Osteocyte (in vitro differentiated cells): ENCODE measurements around the gene MAK. TPM values are rescaled to one million over a fixed set of nuclear protein-coding genes. Genes with fewer than 3 reads are reported as not detected.

Source experiments
- DNase-seq: peaks from one replicate; pipeline ENCODE4 v3.0.0; 2021; ENCODE audit warnings: mixed read lengths; ENCODE audit not compliant: unreplicated experiment; ENCODE audit errors: extremely low spot score
- H3K27ac Mint-ChIP-seq: one replicate; pipeline ENCODE4 v1.8.0; 2021; ENCODE audit warnings: mild to moderate bottlenecking, mixed read lengths; ENCODE audit not compliant: unreplicated experiment
- H3K27me3 Mint-ChIP-seq: one replicate; pipeline ENCODE4 v1.8.0; 2021; ENCODE audit warnings: mixed read lengths; ENCODE audit not compliant: unreplicated experiment
- H3K36me3 Mint-ChIP-seq: one replicate; pipeline ENCODE4 v1.8.0; 2021; ENCODE audit warnings: mixed read lengths; ENCODE audit not compliant: unreplicated experiment
- H3K4me1 Mint-ChIP-seq: one replicate; pipeline ENCODE4 v1.8.0; 2021; ENCODE audit warnings: mixed read lengths; ENCODE audit not compliant: unreplicated experiment
- H3K4me3 Mint-ChIP-seq: one replicate; pipeline ENCODE4 v1.8.0; 2021; ENCODE audit warnings: mild to moderate bottlenecking, moderate library complexity, mixed read lengths; ENCODE audit not compliant: unreplicated experiment
- H3K9me3 Mint-ChIP-seq: one replicate; pipeline ENCODE4 v1.8.0; 2021; ENCODE audit warnings: mixed read lengths; ENCODE audit not compliant: unreplicated experiment
- CTCF ChIP-seq: fragments of 200-600 bp; sonication (generic); IDR thresholded peaks from 2 replicates; pipeline ENCODE4 v1.5.0; 2021; ENCODE audit warnings: antibody characterized with exemption, mild to moderate bottlenecking, moderate library complexity
- total RNA-seq: library from RNA; stranded (reverse); gene quantifications from 2 replicates; pipeline ENCODE4 v1.2.1, GENCODE V29; 2021

MAK gene
- total RNA-seq, 1 donor from 2014 or later = not detected

GRCh38 chr6:10838794-10839333, 525 bp upstream of the MAK start:
- Mint-ChIP-seq H3K27me3 (peaks cover 74% of the 10 kb centered on the region), H3K9me3 (peaks cover 6% of the 10 kb centered on the region), H3K36me3 (peaks cover 4% of the 10 kb centered on the region), H3K4me1 (peaks cover 16% of the 10 kb centered on the region), H3K4me3 (peak overlapping the region; percentile 73), H3K27ac (no peak overlapping the region)
- no peak for DNase-seq
- TF ChIP-seq CTCF = no peak

DNA sequence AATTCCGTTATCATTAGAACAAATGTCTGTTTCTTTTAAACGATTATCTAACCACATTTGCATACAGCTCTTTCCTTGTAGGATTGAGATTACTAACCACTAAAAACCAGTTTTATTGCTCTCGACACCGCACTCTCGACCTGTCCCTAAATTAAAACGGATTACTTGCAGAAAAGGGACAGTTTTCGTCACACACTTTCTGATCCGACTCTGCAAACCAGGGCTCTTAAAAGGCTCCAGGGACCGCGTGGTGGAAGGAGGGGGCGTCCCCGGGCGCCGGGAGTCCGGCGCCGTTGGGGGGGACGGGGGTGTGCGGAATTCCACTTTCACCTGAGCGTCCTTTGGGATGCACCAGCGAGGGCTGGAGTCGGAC, 731 bp downstream of the MAK start:
- Mint-ChIP-seq H3K4me3 (peak overlapping the region; percentile 73), H3K27me3 (peaks cover 68% of the 10 kb centered on the region), H3K9me3 (no peaks in the 10 kb centered on the region), H3K36me3 (no peaks in the 10 kb centered on the region), H3K4me1 (peaks cover 16% of the 10 kb centered on the region), H3K27ac (peak overlapping the region; percentile 5)
- TF ChIP-seq CTCF = no peak
- DNase-seq = no peak

DNA sequence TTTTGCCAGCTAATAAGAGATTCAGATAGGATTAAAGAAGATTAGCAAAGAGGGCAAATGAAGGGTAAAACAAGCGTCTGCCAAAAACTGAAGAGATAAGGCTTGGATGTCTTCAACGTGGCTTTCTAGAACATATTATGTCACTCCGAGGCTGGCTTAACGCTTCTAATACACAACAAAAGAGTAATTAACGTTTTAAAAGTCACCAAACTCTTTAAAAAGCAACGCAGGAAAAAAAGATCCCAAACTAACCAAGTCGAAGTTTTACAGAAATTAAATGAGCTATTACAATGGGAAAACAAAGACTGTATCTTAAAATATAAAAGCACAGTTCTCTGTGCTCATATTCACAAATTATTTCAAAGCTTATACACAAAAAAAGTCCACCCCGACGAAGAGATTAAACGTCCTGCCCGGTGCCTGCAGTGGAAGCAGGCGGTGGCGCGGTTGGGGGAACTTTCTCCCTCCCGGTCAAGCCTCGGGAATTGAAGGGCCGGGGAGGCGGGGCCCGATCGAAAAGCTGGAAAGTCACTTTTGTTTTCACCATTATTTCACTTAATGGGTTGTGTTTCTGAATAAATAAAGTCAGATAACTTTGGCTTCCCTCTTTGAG, 1.2 kb downstream of the MAK start:
- TF ChIP-seq CTCF = no peak
- no peak for DNase-seq
- peaks cover 66% of the 10 kb centered on the region for H3K27me3 Mint-ChIP-seq
- H3K9me3 Mint-ChIP-seq = no peaks in the 10 kb centered on the region
- no peak overlapping the region for H3K27ac Mint-ChIP-seq
- H3K4me1 Mint-ChIP-seq = peaks cover 16% of the 10 kb centered on the region
- peak overlapping the region; percentile 73 for H3K4me3 Mint-ChIP-seq
- H3K36me3 Mint-ChIP-seq = no peaks in the 10 kb centered on the region

DNA sequence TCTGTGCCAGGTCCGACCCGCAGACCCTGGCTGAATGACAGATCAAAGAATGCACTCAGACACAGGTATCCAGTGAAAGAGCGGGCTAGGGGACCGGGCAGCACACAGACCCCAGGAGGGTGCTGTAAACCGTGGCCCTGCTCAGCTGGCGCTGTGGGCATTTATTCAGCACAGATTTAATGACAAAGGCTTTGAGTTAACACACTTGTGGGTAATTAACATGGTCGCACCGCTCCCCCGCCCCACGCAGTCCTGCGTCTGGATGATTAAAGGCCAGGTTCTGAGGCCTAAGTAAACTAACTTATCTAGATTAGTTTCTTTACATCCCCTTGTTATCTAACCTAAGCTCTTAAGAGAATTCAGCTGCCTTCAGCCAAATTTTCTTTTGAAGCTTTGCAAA, 3.5 kb downstream of the MAK start:
- H3K27me3 Mint-ChIP-seq = peaks cover 47% of the 10 kb centered on the region
- DNase-seq = no peak
- H3K4me1 Mint-ChIP-seq = peaks cover 16% of the 10 kb centered on the region
- H3K36me3 Mint-ChIP-seq = no peaks in the 10 kb centered on the region
- H3K9me3 Mint-ChIP-seq = no peaks in the 10 kb centered on the region
- no peak overlapping the region for H3K4me3 Mint-ChIP-seq
- no peak overlapping the region for H3K27ac Mint-ChIP-seq
- TF ChIP-seq CTCF = no peak

GRCh38 chr6:10831609-10832008, 6.7 kb downstream of the MAK start:
- Mint-ChIP-seq H3K9me3 (no peaks in the 10 kb centered on the region), H3K4me3 (no peak overlapping the region), H3K27ac (no peak overlapping the region), H3K4me1 (no peaks in the 10 kb centered on the region), H3K36me3 (no peaks in the 10 kb centered on the region), H3K27me3 (peaks cover 22% of the 10 kb centered on the region)
- no peak for DNase-seq
- no peak for TF ChIP-seq CTCF
